Measurements from ENCODE around the gene CLPX. TPM values are rescaled to one million over a fixed set of nuclear protein-coding genes. Genes with fewer than 3 reads are reported as not detected.

Gene CLPX
- polyA plus RNA-seq, 4 donors, result 13.2 to 45.9 (median 18.4) TPM

DNA sequence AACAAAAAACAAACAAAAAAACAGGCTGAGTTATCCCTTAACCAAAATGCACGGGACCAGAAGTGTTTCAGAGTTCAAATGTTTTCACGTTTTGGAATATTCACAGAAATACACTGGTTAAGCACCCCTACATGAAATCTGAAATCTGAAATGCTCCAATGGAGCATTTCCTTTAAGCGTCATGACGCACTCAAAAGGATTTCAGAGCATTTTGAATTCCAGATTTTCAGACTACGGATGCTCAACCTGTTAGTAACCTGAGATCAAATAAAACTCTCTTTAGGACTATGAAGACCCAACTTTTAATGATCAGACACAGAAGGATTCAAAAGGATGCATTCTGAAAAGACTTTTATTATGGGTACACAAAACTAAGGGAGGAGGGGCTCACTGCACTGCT lies 9.6 kb downstream of the CLPX start:
- Histone ChIP-seq H3K4me3 (ENCODE audit: low read depth in 1 of 3, low read length in 3 of 3) (no peak overlapping the region), H3K27me3 (ENCODE audit: control insufficient read depth in 3 of 3, insufficient read depth in 3 of 3, low read length in 3 of 3) (no peaks in the 10 kb centered on the region), H3K27ac (ENCODE audit: low read depth in 1 of 3, low read length in 2 of 3) (no peak overlapping the region), H3K4me1 (ENCODE audit: control insufficient read depth in 3 of 3, insufficient read depth in 2 of 3, low read depth in 1 of 3, low read length in 2 of 3) (no peaks in the 10 kb centered on the region), H3K36me3 (ENCODE audit: control insufficient read depth in 3 of 3, insufficient read depth in 2 of 3, low read depth in 1 of 3, low read length in 3 of 3) (peaks cover 2 to 48% (median 4%) of the 10 kb centered on the region in 3 donors), H3K9me3 (ENCODE audit: control insufficient read depth in 2 of 2, insufficient read depth in 1 of 2, low read depth in 1 of 2, low read length in 1 of 2) (no peaks in the 10 kb centered on the region)
- 87 to 90% (median 89%) methylated on average over 5 of the region's 5 CpGs for WGBS, 3 donors
- FAIRE-seq (no peak), DNase-seq (no peak)

- no peak overlapping the region for H3K4me3 ChIP-seq (ENCODE audit: low read depth in 1 of 3, low read length in 3 of 3)
- peaks cover 2 to 55% (median 7%) of the 10 kb centered on the region in 3 donors for H3K36me3 ChIP-seq (ENCODE audit: control insufficient read depth in 3 of 3, insufficient read depth in 2 of 3, low read depth in 1 of 3, low read length in 3 of 3)
- DNase-seq (no peak), FAIRE-seq (no peak)
- H3K27me3 ChIP-seq (ENCODE audit: control insufficient read depth in 3 of 3, insufficient read depth in 3 of 3, low read length in 3 of 3), result no peaks in the 10 kb centered on the region
- WGBS, 3 donors, result 87 to 94% (median 93%) methylated on average over 5 of the region's 5 CpGs
- H3K9me3 ChIP-seq (ENCODE audit: control insufficient read depth in 2 of 2, insufficient read depth in 1 of 2, low read depth in 1 of 2, low read length in 1 of 2), result no peaks in the 10 kb centered on the region
- H3K4me1 ChIP-seq (ENCODE audit: control insufficient read depth in 3 of 3, insufficient read depth in 2 of 3, low read depth in 1 of 3, low read length in 2 of 3), result no peaks in the 10 kb centered on the region
- H3K27ac ChIP-seq (ENCODE audit: low read depth in 1 of 3, low read length in 2 of 3), result no peak overlapping the region
These were observed 10.6 kb downstream of the CLPX start for GRCh38 chr15:65174509-65174908.

GRCh38 chr15:65172531-65172930 lies 12.6 kb downstream of the CLPX start:
- Histone ChIP-seq H3K9me3 (ENCODE audit: control insufficient read depth in 2 of 2, insufficient read depth in 1 of 2, low read depth in 1 of 2, low read length in 1 of 2) (no peaks in the 10 kb centered on the region), H3K4me3 (ENCODE audit: low read depth in 1 of 3, low read length in 3 of 3) (no peak overlapping the region), H3K36me3 (ENCODE audit: control insufficient read depth in 3 of 3, insufficient read depth in 2 of 3, low read depth in 1 of 3, low read length in 3 of 3) (peaks cover 3 to 53% (median 3%) of the 10 kb centered on the region in 3 donors), H3K4me1 (ENCODE audit: control insufficient read depth in 3 of 3, insufficient read depth in 2 of 3, low read depth in 1 of 3, low read length in 2 of 3) (no peaks in the 10 kb centered on the region), H3K27me3 (ENCODE audit: control insufficient read depth in 3 of 3, insufficient read depth in 3 of 3, low read length in 3 of 3) (no peaks in the 10 kb centered on the region), H3K27ac (ENCODE audit: low read depth in 1 of 3, low read length in 2 of 3) (no peak overlapping the region)
- FAIRE-seq (no peak), DNase-seq (no peak)
- 95 to 99% (median 96%) methylated on average over 5 of the region's 5 CpGs for WGBS, 3 donors

GRCh38 chr15:65171428-65171827 lies 13.7 kb downstream of the CLPX start:
- H3K27ac ChIP-seq (ENCODE audit: low read depth in 1 of 3, low read length in 2 of 3), result no peak overlapping the region
- peaks cover 4 to 50% (median 5%) of the 10 kb centered on the region in 3 donors for H3K36me3 ChIP-seq (ENCODE audit: control insufficient read depth in 3 of 3, insufficient read depth in 2 of 3, low read depth in 1 of 3, low read length in 3 of 3)
- FAIRE-seq, result no peak
- 91 to 93% (median 91%) methylated on average over 5 of the region's 5 CpGs for WGBS, 3 donors
- DNase-seq, result no peak
- no peaks in the 10 kb centered on the region for H3K9me3 ChIP-seq (ENCODE audit: control insufficient read depth in 2 of 2, insufficient read depth in 1 of 2, low read depth in 1 of 2, low read length in 1 of 2)
- H3K4me3 ChIP-seq (ENCODE audit: low read depth in 1 of 3, low read length in 3 of 3), result no peak overlapping the region
- no peaks in the 10 kb centered on the region for H3K4me1 ChIP-seq (ENCODE audit: control insufficient read depth in 3 of 3, insufficient read depth in 2 of 3, low read depth in 1 of 3, low read length in 2 of 3)
- no peaks in the 10 kb centered on the region for H3K27me3 ChIP-seq (ENCODE audit: control insufficient read depth in 3 of 3, insufficient read depth in 3 of 3, low read length in 3 of 3)

DNA sequence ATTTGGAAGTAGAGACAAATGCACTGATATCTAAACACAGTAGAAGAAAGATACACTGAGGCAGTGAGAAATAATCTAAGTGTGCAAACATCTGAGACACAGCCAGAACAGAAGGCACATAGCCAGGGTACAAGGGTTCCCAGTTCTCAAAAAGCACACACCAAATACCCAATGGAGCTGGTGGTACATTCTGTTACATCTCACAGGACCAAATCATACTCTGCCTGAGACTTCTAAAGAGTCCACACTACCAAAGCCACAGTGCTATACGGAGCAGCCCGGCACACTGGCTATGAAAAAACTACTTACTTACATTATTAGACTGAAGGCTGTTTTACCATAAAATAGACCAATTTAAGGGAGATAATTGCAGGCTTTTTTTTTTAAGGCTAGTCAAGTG lies 19.3 kb downstream of the CLPX start:
- DNase-seq (no peak), FAIRE-seq (no peak)
- no peak overlapping the region for H3K4me3 ChIP-seq (ENCODE audit: low read depth in 1 of 3, low read length in 3 of 3)
- no peak overlapping the region for H3K27ac ChIP-seq (ENCODE audit: low read depth in 1 of 3, low read length in 2 of 3)
- H3K36me3 ChIP-seq (ENCODE audit: control insufficient read depth in 3 of 3, insufficient read depth in 2 of 3, low read depth in 1 of 3, low read length in 3 of 3), result peaks cover 4 to 43% (median 12%) of the 10 kb centered on the region in 3 donors
- H3K9me3 ChIP-seq (ENCODE audit: control insufficient read depth in 2 of 2, insufficient read depth in 1 of 2, low read depth in 1 of 2, low read length in 1 of 2), result no peaks in the 10 kb centered on the region
- 91 to 98% (median 96%) methylated on average over 2 of the region's 2 CpGs for WGBS, 3 donors
- no peaks in the 10 kb centered on the region for H3K4me1 ChIP-seq (ENCODE audit: control insufficient read depth in 3 of 3, insufficient read depth in 2 of 3, low read depth in 1 of 3, low read length in 2 of 3)
- no peaks in the 10 kb centered on the region for H3K27me3 ChIP-seq (ENCODE audit: control insufficient read depth in 3 of 3, insufficient read depth in 3 of 3, low read length in 3 of 3)

- FAIRE-seq, result no peak
- H3K36me3 ChIP-seq (ENCODE audit: control insufficient read depth in 3 of 3, insufficient read depth in 2 of 3, low read depth in 1 of 3, low read length in 3 of 3), result peaks cover 6 to 36% (median 9%) of the 10 kb centered on the region in 3 donors
These were observed 21.0 kb downstream of the CLPX start for GRCh38 chr15:65164139-65164538.

GRCh38 chr15:65163041-65163440 lies 22.1 kb downstream of the CLPX start:
- Histone ChIP-seq H3K4me1 (ENCODE audit: control insufficient read depth in 3 of 3, insufficient read depth in 2 of 3, low read depth in 1 of 3, low read length in 2 of 3) (no peaks in the 10 kb centered on the region), H3K36me3 (ENCODE audit: control insufficient read depth in 3 of 3, insufficient read depth in 2 of 3, low read depth in 1 of 3, low read length in 3 of 3) (peaks cover 10 to 33% (median 12%) of the 10 kb centered on the region in 3 donors), H3K27me3 (ENCODE audit: control insufficient read depth in 3 of 3, insufficient read depth in 3 of 3, low read length in 3 of 3) (no peaks in the 10 kb centered on the region), H3K4me3 (ENCODE audit: low read depth in 1 of 3, low read length in 3 of 3) (no peak overlapping the region), H3K9me3 (ENCODE audit: control insufficient read depth in 2 of 2, insufficient read depth in 1 of 2, low read depth in 1 of 2, low read length in 1 of 2) (no peaks in the 10 kb centered on the region), H3K27ac (ENCODE audit: low read depth in 1 of 3, low read length in 2 of 3) (no peak overlapping the region)
- WGBS, 3 donors, result 90 to 93% (median 92%) methylated on average over 4 of the region's 4 CpGs
- DNase-seq (no peak), FAIRE-seq (no peak)

More at GRCh38 chr15:65164139-65164538, 21.0 kb downstream of the CLPX start:
- H3K9me3 ChIP-seq (ENCODE audit: control insufficient read depth in 2 of 2, insufficient read depth in 1 of 2, low read depth in 1 of 2, low read length in 1 of 2), result no peaks in the 10 kb centered on the region
- H3K27ac ChIP-seq (ENCODE audit: low read depth in 1 of 3, low read length in 2 of 3), result no peak overlapping the region
- H3K4me1 ChIP-seq (ENCODE audit: control insufficient read depth in 3 of 3, insufficient read depth in 2 of 3, low read depth in 1 of 3, low read length in 2 of 3), result no peaks in the 10 kb centered on the region
- H3K4me3 ChIP-seq (ENCODE audit: low read depth in 1 of 3, low read length in 3 of 3), result no peak overlapping the region
- no peak for DNase-seq
- no peaks in the 10 kb centered on the region for H3K27me3 ChIP-seq (ENCODE audit: control insufficient read depth in 3 of 3, insufficient read depth in 3 of 3, low read length in 3 of 3)
- WGBS, 3 donors, result 73 to 92% (median 74%) methylated on average over 1 of the region's 1 CpG

GRCh38 chr15:65156692-65157091 lies 28.4 kb downstream of the CLPX start:
- H3K4me1 ChIP-seq (ENCODE audit: control insufficient read depth in 3 of 3, insufficient read depth in 2 of 3, low read depth in 1 of 3, low read length in 2 of 3), result no peaks in the 10 kb centered on the region
- no peaks in the 10 kb centered on the region for H3K27me3 ChIP-seq (ENCODE audit: control insufficient read depth in 3 of 3, insufficient read depth in 3 of 3, low read length in 3 of 3)
- no peak overlapping the region for H3K4me3 ChIP-seq (ENCODE audit: low read depth in 1 of 3, low read length in 3 of 3)
- peaks cover 24 to 33% (median 25%) of the 10 kb centered on the region in 3 donors for H3K36me3 ChIP-seq (ENCODE audit: control insufficient read depth in 3 of 3, insufficient read depth in 2 of 3, low read depth in 1 of 3, low read length in 3 of 3)
- FAIRE-seq (peak; percentile 65), DNase-seq (no peak)
- H3K9me3 ChIP-seq (ENCODE audit: control insufficient read depth in 2 of 2, insufficient read depth in 1 of 2, low read depth in 1 of 2, low read length in 1 of 2), result no peaks in the 10 kb centered on the region
- no peak overlapping the region for H3K27ac ChIP-seq (ENCODE audit: low read depth in 1 of 3, low read length in 2 of 3)
- 64 to 71% (median 67%) methylated on average over 5 of the region's 5 CpGs for WGBS, 3 donors

- no peaks in the 10 kb centered on the region for H3K9me3 ChIP-seq (ENCODE audit: control insufficient read depth in 2 of 2, insufficient read depth in 1 of 2, low read depth in 1 of 2, low read length in 1 of 2)
- no peak for FAIRE-seq
- DNase-seq, result no peak
- 86 to 93% (median 93%) methylated on average over 6 of the region's 6 CpGs for WGBS, 3 donors
- no peaks in the 10 kb centered on the region for H3K27me3 ChIP-seq (ENCODE audit: control insufficient read depth in 3 of 3, insufficient read depth in 3 of 3, low read length in 3 of 3)
- H3K27ac ChIP-seq (ENCODE audit: low read depth in 1 of 3, low read length in 2 of 3), result no peak overlapping the region
- H3K4me1 ChIP-seq (ENCODE audit: control insufficient read depth in 3 of 3, insufficient read depth in 2 of 3, low read depth in 1 of 3, low read length in 2 of 3), result no peaks in the 10 kb centered on the region
- no peak overlapping the region for H3K4me3 ChIP-seq (ENCODE audit: low read depth in 1 of 3, low read length in 3 of 3)
- H3K36me3 ChIP-seq (ENCODE audit: control insufficient read depth in 3 of 3, insufficient read depth in 2 of 3, low read depth in 1 of 3, low read length in 3 of 3), result peaks cover 24 to 38% (median 25%) of the 10 kb centered on the region in 3 donors
These were observed 30.4 kb downstream of the CLPX start for GRCh38 chr15:65154720-65155119.

Measured in small intestine (tissue), 7 donors.